Esophagus muscularis mucosa (tissue), 4 donors: ENCODE results near the gene CFAP54.

Experiments
- CTCF ChIP-seq, 3 experiments: fragments of 200-600 bp in 2 of 3; fragments of 450-650 bp in 1 of 3; sonication (generic) in 2 of 3; IDR thresholded peaks; one replicate each; pipeline ENCODE4 v1.5.1; 2017 to 2019; ENCODE audit warnings: antibody characterized with exemption in 3 of 3, mild to moderate bottlenecking in 2 of 3, moderate library complexity in 1 of 3
- EP300 ChIP-seq: sonication (generic); formaldehyde crosslinking; IDR thresholded peaks from one replicate; pipeline ENCODE4 v1.6.1; 2017; ENCODE audit warnings: antibody characterized with exemption
- POLR2A ChIP-seq: fragments of 450-650 bp; IDR thresholded peaks from one replicate; pipeline ENCODE4 v1.6.1; 2017; ENCODE audit warnings: antibody characterized with exemption, moderate library complexity, mild to moderate bottlenecking, low read depth

GRCh38 chr12:96814200-96814599, 324.8 kb downstream of the CFAP54 start:
- TF ChIP-seq CTCF (IDR thresholded peaks at IDR 0.05) (no peak), EP300 (no peak), POLR2A (no peak)
